Keratinocyte (primary cell): ENCODE measurements around the gene CD109. TPM values are rescaled to one million over a fixed set of nuclear protein-coding genes. Genes with fewer than 3 reads are reported as not detected.

Experiments
- DNase-seq: peaks from one replicate; pipeline ENCODE4 v3.0.0-alpha.2; 2011; ENCODE audit warnings: low read depth, missing footprints, low spot score
- FAIRE-seq: peaks from 2 replicates; lab custom pipeline; 2011; peaks lifted over from hg19 to GRCh38; lab: Jason Lieb, UNC
- H2AFZ ChIP-seq: 2 replicates; pipeline ENCODE4 v1.6.0; 2012; ENCODE audit warnings: low read length, control low read depth, inconsistent platforms; ENCODE audit not compliant: control insufficient read depth
- H3K27ac ChIP-seq: 2 replicates; pipeline ENCODE4 v1.5.1; 2011; ENCODE audit warnings: low read length; ENCODE audit not compliant: control insufficient read depth, insufficient read depth
- H3K27me3 ChIP-seq: 3 replicates; pipeline ENCODE4 v1.6.0; 2011; ENCODE audit warnings: low read length; ENCODE audit not compliant: control insufficient read depth, insufficient read depth; ENCODE audit errors: extremely low read depth
- H3K36me3 ChIP-seq, 2 experiments: 2 replicates in 1 of 2; 3 replicates in 1 of 2; pipeline ENCODE4 v1.5.1; 2011; ENCODE audit warnings: low read length in 2 of 2, mild to moderate bottlenecking in 1 of 2; ENCODE audit not compliant: control insufficient read depth in 2 of 2, insufficient read depth in 2 of 2; ENCODE audit errors: extremely low read depth in 1 of 2
- H3K4me1 ChIP-seq: 3 replicates; pipeline ENCODE4 v1.5.1; 2011; ENCODE audit warnings: low read length; ENCODE audit not compliant: control insufficient read depth, insufficient read depth; ENCODE audit errors: extremely low read depth
- H3K4me2 ChIP-seq: 3 replicates; pipeline ENCODE4 v1.6.0; 2011; ENCODE audit warnings: low read depth, low read length; ENCODE audit not compliant: control insufficient read depth, insufficient read depth; ENCODE audit errors: extremely low read depth
- H3K4me3 ChIP-seq, 3 experiments: fragments of 200-600 bp in 1 of 3; sonication (generic) in 1 of 3; 2 replicates in 2 of 3; 3 replicates in 1 of 3; pipeline ENCODE4 v1.5.1; 2011 to 2016; ENCODE audit warnings: low read length in 3 of 3, mild to moderate bottlenecking in 3 of 3, control low read depth in 2 of 3, inconsistent platforms in 1 of 3, low read depth in 1 of 3, mixed read lengths in 1 of 3, mixed run types in 1 of 3, moderate library complexity in 1 of 3; ENCODE audit not compliant: control insufficient read depth in 2 of 3, insufficient read depth in 2 of 3; ENCODE audit errors: extremely low read depth in 1 of 3
- H3K79me2 ChIP-seq: 2 replicates; pipeline ENCODE4 v1.6.0; 2012; ENCODE audit warnings: low read length; ENCODE audit not compliant: control insufficient read depth, insufficient read depth
- H3K9ac ChIP-seq: 3 replicates; pipeline ENCODE4 v1.6.0; 2011; ENCODE audit warnings: low read length; ENCODE audit not compliant: control insufficient read depth, insufficient read depth; ENCODE audit errors: extremely low read depth
- H3K9me1 ChIP-seq: 3 replicates; pipeline ENCODE4 v1.6.0; 2011; ENCODE audit warnings: low read length; ENCODE audit not compliant: control insufficient read depth, insufficient read depth; ENCODE audit errors: extremely low read depth
- H3K9me3 ChIP-seq: 2 replicates; pipeline ENCODE4 v1.5.1; 2012; ENCODE audit warnings: low read depth, low read length; ENCODE audit not compliant: control insufficient read depth
- H4K20me1 ChIP-seq: 3 replicates; pipeline ENCODE4 v1.6.0; 2011; ENCODE audit warnings: low read length; ENCODE audit not compliant: control insufficient read depth, insufficient read depth; ENCODE audit errors: extremely low read depth
- EZH2 ChIP-seq: IDR thresholded peaks from one replicate; pipeline ENCODE4 v1.6.1; 2012; ENCODE audit warnings: inconsistent platforms, mild to moderate bottlenecking, low read length, moderate library complexity
- dilution Hi-C: fragments of 300-500 bp; cut with MboI; formaldehyde crosslinking; loops from one replicate; pipeline ENCODE4 v1.7.0; 2020; ENCODE audit warnings: low sequenced_read_pairs; ENCODE audit not compliant: extremely low pct_ligation_motif_present
- polyA plus RNA-seq, 5 experiments: library from polyadenylated mRNA; depleted of rRNA in 3 of 5; stranded (reverse) in 3 of 5; stranded (forward) in 1 of 5; unstranded in 1 of 5; fragments of >200 nt; gene quantifications; 1 replicate in 1 of 5; 2 replicates in 3 of 5; 3 replicates in 1 of 5; pipeline versions ENCODE4 v1.2.1 to v1.2.3, GENCODE V29; 2011 to 2012; ENCODE audit warnings: missing spikeins in 2 of 5, low read depth in 1 of 5, low replicate concordance in 1 of 5
- TF ChIP-seq, protein P1 (sequence below), 3 experiments: IDR thresholded peaks in 1 of 3; conservative IDR thresholded peaks in 1 of 3; optimal IDR thresholded peaks in 1 of 3; 2 replicates in 2 of 3; 3 replicates in 1 of 3; pipeline versions ENCODE3 to v1.5.1; 2011; ENCODE audit warnings: low read length in 3 of 3, mild to moderate bottlenecking in 3 of 3, moderate library complexity in 2 of 3, control low read depth in 1 of 3, inconsistent platforms in 1 of 3; ENCODE audit not compliant: insufficient read depth in 2 of 3; ENCODE audit errors: extremely low read depth in 1 of 3

CD109 gene
- polyA plus RNA-seq, 1 donor (not counting 4 experiments of a cell fraction or from before 2014, with no cell fraction given), result 58.2 TPM

DNA sequence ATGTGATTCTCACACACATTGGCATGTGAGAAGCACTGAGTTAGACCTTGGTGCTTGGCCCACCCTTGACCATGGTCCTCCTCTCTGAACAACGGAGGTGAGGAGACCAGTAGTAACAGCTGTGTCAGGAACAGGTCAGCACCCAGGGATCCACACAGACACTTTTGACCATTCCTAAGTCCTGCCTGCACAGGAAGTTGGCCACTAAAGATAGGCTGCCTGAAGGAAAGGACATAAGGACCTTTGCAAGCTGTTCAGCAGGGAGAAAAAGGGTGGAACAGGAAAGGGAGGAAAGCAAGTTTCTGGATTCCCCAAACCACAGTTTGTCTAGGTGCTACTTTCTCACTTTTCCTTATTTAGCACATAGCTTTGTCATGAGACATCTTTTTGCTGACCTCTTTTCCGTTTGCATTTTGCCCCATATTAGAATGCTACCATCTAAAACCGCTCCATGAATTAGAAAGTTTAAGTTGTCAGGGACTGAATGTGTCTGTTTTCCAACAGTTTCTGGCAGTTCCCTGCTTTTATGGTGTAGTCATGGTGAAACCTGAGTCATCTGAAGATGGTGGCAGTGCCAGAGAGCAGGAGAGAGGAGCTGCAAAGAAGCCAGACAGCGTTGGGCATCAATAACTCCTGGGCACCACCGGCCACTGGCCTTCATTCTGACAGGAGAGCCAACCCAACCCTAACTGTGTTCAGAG, 1.1 kb upstream of the CD109 start:
- H4K20me1 ChIP-seq, result no peaks in the 10 kb centered on the region
- H3K9me3 ChIP-seq, result no peaks in the 10 kb centered on the region
- H3K27me3 ChIP-seq, result no peaks in the 10 kb centered on the region
- peak overlapping the region; percentile 73 to 89 (median 84) for H3K4me3 ChIP-seq
- H3K79me2 ChIP-seq, result peaks cover 15% of the 10 kb centered on the region
- dilution Hi-C loops, result no loop called here
- H3K4me2 ChIP-seq, result peak overlapping the region; percentile 98
- TF ChIP-seq EZH2, result no peak
- TF ChIP-seq, protein P1, sequence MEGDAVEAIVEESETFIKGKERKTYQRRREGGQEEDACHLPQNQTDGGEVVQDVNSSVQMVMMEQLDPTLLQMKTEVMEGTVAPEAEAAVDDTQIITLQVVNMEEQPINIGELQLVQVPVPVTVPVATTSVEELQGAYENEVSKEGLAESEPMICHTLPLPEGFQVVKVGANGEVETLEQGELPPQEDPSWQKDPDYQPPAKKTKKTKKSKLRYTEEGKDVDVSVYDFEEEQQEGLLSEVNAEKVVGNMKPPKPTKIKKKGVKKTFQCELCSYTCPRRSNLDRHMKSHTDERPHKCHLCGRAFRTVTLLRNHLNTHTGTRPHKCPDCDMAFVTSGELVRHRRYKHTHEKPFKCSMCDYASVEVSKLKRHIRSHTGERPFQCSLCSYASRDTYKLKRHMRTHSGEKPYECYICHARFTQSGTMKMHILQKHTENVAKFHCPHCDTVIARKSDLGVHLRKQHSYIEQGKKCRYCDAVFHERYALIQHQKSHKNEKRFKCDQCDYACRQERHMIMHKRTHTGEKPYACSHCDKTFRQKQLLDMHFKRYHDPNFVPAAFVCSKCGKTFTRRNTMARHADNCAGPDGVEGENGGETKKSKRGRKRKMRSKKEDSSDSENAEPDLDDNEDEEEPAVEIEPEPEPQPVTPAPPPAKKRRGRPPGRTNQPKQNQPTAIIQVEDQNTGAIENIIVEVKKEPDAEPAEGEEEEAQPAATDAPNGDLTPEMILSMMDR (optimal IDR thresholded peaks at IDR 0.05 in 1 of 3, IDR thresholded peaks at IDR 0.05 in 1 of 3, conservative IDR thresholded peaks at IDR 0.05 in 1 of 3; ENCODE audit: extremely low read depth in 1 of 3, insufficient read depth in 2 of 3, low read length in 3 of 3), result no peak
- H3K4me1 ChIP-seq, result peaks cover 35% of the 10 kb centered on the region
- peak overlapping the region; percentile 81 for H2AFZ ChIP-seq
- peak overlapping the region; percentile 97 for H3K27ac ChIP-seq
- H3K9me1 ChIP-seq, result no peaks in the 10 kb centered on the region
- no peaks in the 10 kb centered on the region for H3K36me3 ChIP-seq
- peak overlapping the region; percentile 93 for H3K9ac ChIP-seq
- DNase-seq (no peak), FAIRE-seq (peak; percentile 79)

GRCh38 chr6:73696966-73697655, 1.1 kb downstream of the CD109 start:
- FAIRE-seq, result peak; percentile 52
- TF ChIP-seq, protein P1 (optimal IDR thresholded peaks at IDR 0.05 in 1 of 3, IDR thresholded peaks at IDR 0.05 in 1 of 3, conservative IDR thresholded peaks at IDR 0.05 in 1 of 3; ENCODE audit: extremely low read depth in 1 of 3, insufficient read depth in 2 of 3, low read length in 3 of 3), result no peak
- no peak for TF ChIP-seq EZH2
- no peaks in the 10 kb centered on the region for H3K27me3 ChIP-seq
- H3K79me2 ChIP-seq, result peaks cover 15% of the 10 kb centered on the region
- H4K20me1 ChIP-seq, result no peaks in the 10 kb centered on the region
- peak overlapping the region; percentile 98 for H3K4me2 ChIP-seq
- peak overlapping the region; percentile 97 for H3K27ac ChIP-seq
- peaks cover 0 to 1% of the 10 kb centered on the region in 2 experiments for H3K36me3 ChIP-seq
- peaks cover 31% of the 10 kb centered on the region for H3K4me1 ChIP-seq
- H3K9me1 ChIP-seq, result no peaks in the 10 kb centered on the region
- H3K4me3 ChIP-seq, result peak overlapping the region; percentile 73 to 89 (median 84)
- H3K9me3 ChIP-seq, result no peaks in the 10 kb centered on the region
- DNase-seq, result no peak
- peak overlapping the region; percentile 93 for H3K9ac ChIP-seq
- dilution Hi-C loops, result no loop called here
- H2AFZ ChIP-seq, result peak overlapping the region; percentile 79
